Small intestine (tissue), 7 donors: Measurements from ENCODE around the gene GATA5. TPM values are rescaled to one million over a fixed set of nuclear protein-coding genes. Genes with fewer than 3 reads are reported as not detected.
"Not testable (repeated sequence)": the region's sequence is repeated elsewhere in the genome, so short reads cannot be mapped to it uniquely, and the experiment has no call there.

Experiments used
- DNase-seq, 2 donors: peaks; one replicate each; pipeline versions ENCODE4 v3.0.0 to v3.0.0-alpha.2; 2013
- FAIRE-seq: peaks from 2 replicates; lab custom pipeline; 2012; peaks lifted over from hg19 to GRCh38; lab: Jason Lieb, UNC
- H3K27ac ChIP-seq, 3 donors: one replicate each; pipeline ENCODE4 v1.5.1; 2013; ENCODE audit warnings: low read length in 2 of 3, mild to moderate bottlenecking in 2 of 3, control low read depth in 1 of 3, inconsistent platforms in 1 of 3, low read depth in 1 of 3, moderate library complexity in 1 of 3
- H3K27me3 ChIP-seq, 3 donors: one replicate each; pipeline ENCODE4 v1.6.1; 2013; ENCODE audit warnings: low read length in 3 of 3, inconsistent platforms in 1 of 3; ENCODE audit not compliant: control insufficient read depth in 3 of 3, insufficient read depth in 3 of 3
- H3K36me3 ChIP-seq, 3 donors: one replicate each; pipeline ENCODE4 v1.6.1; 2013; ENCODE audit warnings: low read length in 3 of 3, inconsistent platforms in 1 of 3, low read depth in 1 of 3, mild to moderate bottlenecking in 1 of 3, moderate library complexity in 1 of 3; ENCODE audit not compliant: control insufficient read depth in 3 of 3, insufficient read depth in 2 of 3
- H3K4me1 ChIP-seq, 3 donors: one replicate each; pipeline ENCODE4 v1.6.1; 2013; ENCODE audit warnings: low read length in 2 of 3, inconsistent platforms in 1 of 3, low read depth in 1 of 3, mild to moderate bottlenecking in 1 of 3, moderate library complexity in 1 of 3; ENCODE audit not compliant: control insufficient read depth in 3 of 3, insufficient read depth in 2 of 3
- H3K4me3 ChIP-seq, 3 donors: one replicate each; pipeline ENCODE4 v1.5.1; 2013; ENCODE audit warnings: low read length in 3 of 3, control low read depth in 1 of 3, inconsistent platforms in 1 of 3, low read depth in 1 of 3, mild to moderate bottlenecking in 1 of 3, moderate library complexity in 1 of 3
- H3K9me3 ChIP-seq, 2 donors: one replicate each; pipeline ENCODE4 v1.6.1; 2013; ENCODE audit warnings: low read depth in 1 of 2, low read length in 1 of 2; ENCODE audit not compliant: control insufficient read depth in 2 of 2, insufficient read depth in 1 of 2
- WGBS, 3 donors: extraction: QIAGEN DNeasy Blood & Tissue Kit; methylation state at CpG; one replicate each; pipeline ENCODE4 v1.1.7; 2013; 5-methylcytosine and 5-hydroxymethylcytosine counted together
- polyA plus RNA-seq, 4 donors: library from polyadenylated mRNA; stranded (reverse) in 3 of 4; unstranded in 1 of 4; fragments of 200-250 nt in 3 of 4; fragments of 120-200 nt in 1 of 4; gene quantifications; one replicate each; pipeline versions ENCODE4 v1.2.1 to v1.2.3, GENCODE V29; 2013
- donor health status: healthy with polysubstance abuse.
- donor health status: control.
- donor health status: control.
- donor health status: Bipolar disorder and iron deficiency.
- donor health status: healthy.

The GATA5 gene
- polyA plus RNA-seq, 4 donors = 11.9 to 52.9 (median 34.7) TPM

- DNase-seq (no peak), FAIRE-seq (no peak)
- no peak overlapping the region for H3K4me3 ChIP-seq
- 72 to 85% (median 84%) methylated on average over 24 to 26 of the region's 26 CpGs for WGBS, 3 donors
- peaks cover 0 to 2% (median 0%) of the 10 kb centered on the region in 3 donors for H3K27me3 ChIP-seq
- H3K9me3 ChIP-seq = peaks cover 0 to 18% of the 10 kb centered on the region in 2 donors
- H3K36me3 ChIP-seq = no peaks in the 10 kb centered on the region
- H3K27ac ChIP-seq = peak overlapping the region in 1 of 3 donors; percentile 75
- H3K4me1 ChIP-seq = peaks cover 2 to 58% (median 4%) of the 10 kb centered on the region in 3 donors
Measured at GRCh38 chr20:62494980-62495748, 19.4 kb upstream of the GATA5 start.

GRCh38 chr20:62494537-62494936, 18.7 kb upstream of the GATA5 start:
- Histone ChIP-seq H3K27ac (no peak overlapping the region), H3K9me3 (peaks cover 0 to 18% of the 10 kb centered on the region in 2 donors), H3K4me3 (no peak overlapping the region), H3K4me1 (peaks cover 2 to 60% (median 8%) of the 10 kb centered on the region in 3 donors), H3K36me3 (no peaks in the 10 kb centered on the region), H3K27me3 (peaks cover 0 to 2% (median 0%) of the 10 kb centered on the region in 3 donors)
- WGBS, 3 donors = 40 to 60% (median 58%) methylated on average over 7 of the region's 7 CpGs
- FAIRE-seq (no peak), DNase-seq (no peak)

- FAIRE-seq (no peak), DNase-seq (no peak)
- Histone ChIP-seq H3K36me3 (peaks cover 0 to 4% (median 0%) of the 10 kb centered on the region in 3 donors), H3K27ac (no peak overlapping the region), H3K9me3 (peaks cover 0 to 18% of the 10 kb centered on the region in 2 donors), H3K4me1 (peaks cover 2 to 66% (median 8%) of the 10 kb centered on the region in 3 donors), H3K27me3 (peaks cover 0 to 2% (median 0%) of the 10 kb centered on the region in 3 donors), H3K4me3 (no peak overlapping the region)
- WGBS, 3 donors = 92 to 95% (median 94%) methylated on average over 10 of the region's 10 CpGs
Measured at GRCh38 chr20:62493886-62494285, 18.1 kb upstream of the GATA5 start.

GRCh38 chr20:62493253-62493885, 17.6 kb upstream of the GATA5 start:
- Histone ChIP-seq H3K27ac (no peak overlapping the region), H3K27me3 (peaks cover 0 to 2% (median 0%) of the 10 kb centered on the region in 3 donors), H3K4me1 (peaks cover 2 to 71% (median 8%) of the 10 kb centered on the region in 3 donors), H3K4me3 (no peak overlapping the region), H3K36me3 (peaks cover 0 to 6% (median 0%) of the 10 kb centered on the region in 3 donors), H3K9me3 (peaks cover 0 to 18% of the 10 kb centered on the region in 2 donors)
- FAIRE-seq = no peak
- 49 to 79% (median 58%) methylated on average over 14 to 15 of the region's 15 CpGs for WGBS, 3 donors
- no peak for DNase-seq

DNA sequence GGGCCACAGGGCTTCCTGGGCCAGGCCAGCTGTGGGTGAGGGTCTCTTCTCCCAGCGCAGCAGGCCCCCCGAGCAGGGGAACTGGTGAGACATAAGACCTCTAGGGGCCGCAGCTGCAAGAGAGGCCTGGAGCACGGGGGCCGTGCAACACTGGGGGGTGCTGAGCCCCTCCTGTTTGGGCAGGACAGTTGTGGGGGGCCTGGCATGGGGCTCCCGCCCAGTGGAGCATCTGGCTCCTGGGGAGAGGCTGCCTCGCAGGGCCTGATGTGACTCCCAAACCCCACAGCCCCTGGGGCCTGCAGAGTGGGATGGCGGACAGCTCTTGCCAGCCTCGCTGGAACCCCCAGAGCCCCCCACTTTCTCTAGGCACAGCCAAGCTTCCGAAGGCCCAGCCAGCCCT, 16.9 kb upstream of the GATA5 start:
- Histone ChIP-seq H3K4me1 (peaks cover 2 to 77% (median 8%) of the 10 kb centered on the region in 3 donors), H3K4me3 (no peak overlapping the region), H3K27ac (no peak overlapping the region), H3K27me3 (peaks cover 0 to 2% (median 0%) of the 10 kb centered on the region in 3 donors), H3K36me3 (peaks cover 0 to 11% (median 0%) of the 10 kb centered on the region in 3 donors), H3K9me3 (peaks cover 0 to 18% of the 10 kb centered on the region in 2 donors)
- DNase-seq (no peak), FAIRE-seq (no peak)
- WGBS, 3 donors = 84 to 95% (median 92%) methylated on average over 10 of the region's 10 CpGs

DNA sequence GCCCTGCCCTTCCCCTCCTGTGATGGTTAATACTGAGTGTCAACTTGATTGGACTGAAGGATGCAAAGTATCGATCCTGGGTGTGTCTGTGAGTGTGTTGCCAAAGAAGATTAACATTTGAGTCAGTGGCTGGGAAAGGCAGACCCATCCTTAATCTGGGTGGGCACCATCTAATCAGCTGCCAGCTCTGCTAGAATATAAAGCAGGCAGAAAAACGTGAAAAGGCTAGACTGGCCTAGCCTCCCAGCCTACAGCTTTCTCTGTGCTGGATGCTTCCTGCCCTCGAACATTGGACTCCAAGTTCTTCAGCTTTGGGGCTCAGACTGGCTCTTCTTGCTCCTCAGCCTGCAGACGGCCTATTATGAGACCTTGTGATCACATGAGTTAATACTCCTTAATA, 15.0 kb upstream of the GATA5 start:
- FAIRE-seq = not testable (repeated sequence)

GRCh38 chr20:62489932-62490263, 14.1 kb upstream of the GATA5 start:
- WGBS, 3 donors = 62 to 75% (median 65%) methylated on average over 8 of the region's 8 CpGs
- Histone ChIP-seq H3K4me3 (no peak overlapping the region), H3K27ac (peak overlapping the region in 2 of 3 donors; percentile 82 to 97), H3K9me3 (peaks cover 0 to 18% of the 10 kb centered on the region in 2 donors), H3K4me1 (peaks cover 0 to 84% (median 8%) of the 10 kb centered on the region in 3 donors), H3K36me3 (peaks cover 0 to 26% (median 0%) of the 10 kb centered on the region in 3 donors), H3K27me3 (peaks cover 0 to 7% (median 0%) of the 10 kb centered on the region in 3 donors)
- no peak for FAIRE-seq
- DNase-seq = no peak

More for the DNA sequence above, 15.0 kb upstream of the GATA5 start:
- H3K36me3 ChIP-seq = peaks cover 0 to 21% (median 0%) of the 10 kb centered on the region in 3 donors
- 37 to 65% (median 37%) methylated on average over 4 of the region's 4 CpGs for WGBS, 3 donors
- H3K27me3 ChIP-seq, H3K4me3 ChIP-seq: not testable (repeated sequence)
- H3K27ac ChIP-seq = peak overlapping the region in 2 of 3 donors; percentile 50 to 97
- peaks cover 0 to 18% of the 10 kb centered on the region in 2 donors for H3K9me3 ChIP-seq
- H3K4me1 ChIP-seq = peaks cover 0 to 84% (median 8%) of the 10 kb centered on the region in 3 donors
- peak in 1 of 2 donors; percentile 61 for DNase-seq

- 15 to 57% (median 27%) methylated on average over 17 to 18 of the region's 18 CpGs for WGBS, 3 donors
- Histone ChIP-seq H3K36me3 (peaks cover 0 to 31% (median 0%) of the 10 kb centered on the region in 3 donors), H3K4me3 (peak overlapping the region in 1 of 3 donors; percentile 3), H3K4me1 (peaks cover 0 to 84% (median 8%) of the 10 kb centered on the region in 3 donors), H3K9me3 (peaks cover 0 to 18% of the 10 kb centered on the region in 2 donors), H3K27ac (peak overlapping the region in 2 of 3 donors; percentile 82 to 97), H3K27me3 (peaks cover 0 to 7% (median 0%) of the 10 kb centered on the region in 3 donors)
- FAIRE-seq = no peak
- DNase-seq = peak; percentile 93 to 95
Measured at GRCh38 chr20:62489186-62489931, 13.6 kb upstream of the GATA5 start.
